NOMO-1 treated with dmso at 0.1 percent for 144 hours (cell line): Measurements from ENCODE around the gene RAI1.

Source experiments
- DNase-seq: peaks from one replicate; lab custom pipeline; 2025; ENCODE audit not compliant: unreplicated experiment; lab: John Stamatoyannopoulos, UW

Gene RAI1

GRCh38 chr17:17729620-17730249 is 48.5 kb downstream of the RAI1 start:
- DNase-seq = no peak

DNA sequence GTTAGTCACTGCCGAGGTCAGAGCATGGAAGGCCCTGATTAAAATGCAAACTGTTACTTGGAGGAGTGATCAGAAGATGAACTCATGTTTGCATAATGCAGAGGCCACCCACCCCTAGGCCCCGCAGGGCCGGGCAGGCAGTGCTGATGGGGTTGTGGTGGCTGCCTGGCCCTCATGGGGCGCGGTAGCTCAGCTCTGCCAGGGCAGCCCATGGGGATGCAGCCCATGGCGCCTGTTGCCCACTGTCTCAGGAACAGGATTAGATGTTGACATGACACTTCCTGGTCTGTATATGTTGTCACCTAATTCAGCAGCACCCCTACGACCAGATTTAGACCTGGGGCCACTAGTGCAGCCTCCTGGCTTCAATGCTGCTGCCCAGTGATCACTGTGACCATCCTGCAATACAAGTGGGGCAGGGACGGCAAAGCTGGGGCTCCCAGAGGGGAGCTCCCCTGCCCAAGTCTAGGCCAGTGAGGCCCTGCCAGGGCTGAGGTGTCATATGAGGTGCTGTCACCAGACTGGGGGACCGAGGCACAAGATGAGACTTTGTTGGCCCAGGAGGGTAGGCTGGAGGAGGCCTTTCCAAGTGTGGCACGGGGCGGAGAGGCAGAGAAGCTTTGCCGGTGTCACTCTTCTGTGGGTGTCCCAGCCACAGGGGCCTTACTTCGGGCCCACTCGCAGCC is 49.1 kb downstream of the RAI1 start:
- no peak for DNase-seq

DNA sequence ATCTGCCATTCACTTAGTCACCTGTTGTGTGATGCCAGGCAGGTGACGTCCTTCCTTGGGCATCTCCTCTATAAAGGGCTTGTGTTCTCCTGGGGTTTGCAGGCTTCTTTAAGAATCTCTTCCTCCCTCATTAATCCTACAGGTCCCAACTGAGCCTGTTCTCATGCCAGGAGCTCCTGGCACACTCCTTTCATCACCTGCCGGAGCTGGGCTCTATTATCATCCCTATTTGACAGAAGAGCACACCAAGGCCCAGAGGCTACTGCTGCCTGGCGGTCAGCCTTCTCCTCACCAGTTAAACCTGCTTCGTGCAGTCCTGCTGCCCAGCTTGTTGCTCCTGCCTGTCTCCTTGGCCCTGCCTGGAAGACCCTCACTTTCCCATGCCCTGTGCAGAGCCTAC is 51.2 kb downstream of the RAI1 start:
- no peak for DNase-seq

DNA sequence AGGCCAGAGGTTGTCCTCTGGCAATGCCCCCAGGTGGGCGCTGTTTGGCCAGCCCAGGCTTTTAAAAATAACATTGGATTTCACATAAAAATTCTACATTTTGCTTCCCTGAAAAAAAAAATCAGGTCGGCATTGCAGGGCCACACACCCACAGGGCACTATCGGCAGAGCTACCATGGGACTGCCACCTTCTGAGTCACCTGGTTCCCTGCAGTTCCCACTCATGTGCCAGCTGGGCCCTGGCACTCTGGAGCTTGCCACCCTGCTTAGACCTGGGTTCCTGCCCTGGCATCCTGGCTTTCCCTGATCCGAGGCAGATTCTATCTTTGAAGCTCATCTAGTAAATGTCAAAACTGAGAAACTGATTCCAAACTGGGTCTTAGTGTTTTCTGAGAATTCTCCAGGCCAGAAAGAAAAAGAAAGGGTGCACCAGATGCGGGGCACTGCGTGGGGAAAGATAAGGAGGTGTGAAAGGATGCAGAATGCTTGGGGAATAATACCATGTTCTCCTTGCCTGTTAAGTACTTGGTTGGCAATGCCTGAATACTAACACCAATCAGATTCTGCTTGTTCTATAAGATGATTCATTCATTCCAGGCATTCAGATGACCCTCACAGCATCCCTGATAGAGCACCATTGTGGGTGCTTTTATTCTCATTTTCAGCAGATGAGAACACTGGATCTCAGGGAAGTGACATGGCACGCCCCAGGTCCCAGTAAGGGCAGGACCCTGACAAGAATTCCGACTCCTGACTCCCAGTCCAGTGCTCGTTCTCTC is 51.8 kb downstream of the RAI1 start:
- DNase-seq = no peak

- no peak for DNase-seq
Measured at GRCh38 chr17:17736205-17737183, 55.2 kb downstream of the RAI1 start.

GRCh38 chr17:17737961-17738894 is 57.0 kb downstream of the RAI1 start:
- DNase-seq = no peak

- DNase-seq = no peak
Measured at GRCh38 chr17:17738901-17739300, 57.6 kb downstream of the RAI1 start.

DNA sequence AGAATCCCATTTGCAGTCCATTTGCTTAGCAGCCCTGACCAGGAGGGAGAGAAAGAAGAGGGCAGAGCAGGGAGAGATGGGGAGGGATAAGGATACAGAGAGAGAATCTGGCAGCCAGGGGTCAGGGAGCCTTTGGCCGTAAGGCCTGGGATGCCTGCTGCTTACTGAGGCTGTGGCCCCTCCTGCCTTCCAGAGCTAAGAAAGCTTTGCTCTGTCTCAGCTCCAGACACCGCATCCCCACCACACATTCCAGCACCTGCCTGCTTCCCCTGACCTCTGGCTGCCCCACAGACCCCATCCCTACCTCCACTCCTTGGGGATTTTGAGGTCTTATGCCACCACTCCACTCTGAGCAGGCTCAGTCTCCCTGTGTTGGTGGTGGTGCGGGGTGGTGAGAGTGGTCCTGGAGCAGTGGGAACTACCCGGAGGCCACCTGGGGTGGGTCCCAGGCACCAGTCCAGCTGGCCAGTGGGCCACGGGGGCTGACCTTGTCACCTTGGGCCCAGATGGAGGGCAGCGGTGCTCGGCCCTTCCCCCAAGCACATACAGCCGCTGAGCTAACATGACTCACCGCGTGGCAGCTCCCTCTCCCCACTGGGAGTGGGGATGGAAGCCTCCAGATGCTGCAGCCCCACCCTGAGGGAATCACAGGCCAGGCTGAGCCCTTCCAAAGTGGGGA is 58.3 kb downstream of the RAI1 start:
- no peak for DNase-seq

DNA sequence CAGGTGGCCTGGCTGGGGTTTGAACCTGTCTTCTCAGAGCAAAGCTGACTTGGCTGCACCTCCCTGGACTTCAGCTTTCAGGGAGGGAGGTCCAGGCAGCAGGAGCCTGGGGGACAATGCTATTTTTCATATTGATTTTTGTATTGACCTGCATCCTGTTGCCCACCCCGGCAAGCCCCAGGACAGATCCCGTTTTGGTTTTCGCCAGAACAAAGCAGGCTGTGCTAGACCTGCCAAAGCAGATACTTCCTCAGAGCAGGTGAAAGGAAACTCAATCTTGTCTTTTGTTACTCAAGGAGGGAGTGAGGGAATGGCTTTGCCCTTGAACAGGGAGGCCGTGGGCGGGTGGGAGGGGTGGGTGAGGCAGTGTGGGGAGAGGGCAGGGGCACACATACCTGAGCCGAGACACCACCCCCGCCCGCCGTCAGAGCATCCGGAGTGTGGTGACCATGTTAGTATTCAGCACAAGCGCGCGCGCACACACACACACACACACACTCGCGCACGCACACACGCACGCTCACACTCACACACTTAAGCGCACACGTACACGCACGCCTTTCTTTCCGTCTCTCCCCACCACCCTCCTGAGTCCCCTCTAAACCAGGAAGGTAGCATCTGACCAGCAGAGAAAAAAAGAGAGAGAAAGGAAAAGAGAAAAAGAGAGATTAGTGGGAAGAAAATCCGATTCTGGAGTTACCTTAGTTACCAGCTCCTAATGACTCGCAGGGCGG is 59.5 kb downstream of the RAI1 start:
- no peak for DNase-seq

- no peak for DNase-seq
Measured at GRCh38 chr17:17741349-17742023, 60.2 kb downstream of the RAI1 start.

GRCh38 chr17:17742133-17742621 is 60.9 kb downstream of the RAI1 start:
- no peak for DNase-seq

GRCh38 chr17:17742688-17743390 is 61.6 kb downstream of the RAI1 start:
- DNase-seq = no peak

DNA sequence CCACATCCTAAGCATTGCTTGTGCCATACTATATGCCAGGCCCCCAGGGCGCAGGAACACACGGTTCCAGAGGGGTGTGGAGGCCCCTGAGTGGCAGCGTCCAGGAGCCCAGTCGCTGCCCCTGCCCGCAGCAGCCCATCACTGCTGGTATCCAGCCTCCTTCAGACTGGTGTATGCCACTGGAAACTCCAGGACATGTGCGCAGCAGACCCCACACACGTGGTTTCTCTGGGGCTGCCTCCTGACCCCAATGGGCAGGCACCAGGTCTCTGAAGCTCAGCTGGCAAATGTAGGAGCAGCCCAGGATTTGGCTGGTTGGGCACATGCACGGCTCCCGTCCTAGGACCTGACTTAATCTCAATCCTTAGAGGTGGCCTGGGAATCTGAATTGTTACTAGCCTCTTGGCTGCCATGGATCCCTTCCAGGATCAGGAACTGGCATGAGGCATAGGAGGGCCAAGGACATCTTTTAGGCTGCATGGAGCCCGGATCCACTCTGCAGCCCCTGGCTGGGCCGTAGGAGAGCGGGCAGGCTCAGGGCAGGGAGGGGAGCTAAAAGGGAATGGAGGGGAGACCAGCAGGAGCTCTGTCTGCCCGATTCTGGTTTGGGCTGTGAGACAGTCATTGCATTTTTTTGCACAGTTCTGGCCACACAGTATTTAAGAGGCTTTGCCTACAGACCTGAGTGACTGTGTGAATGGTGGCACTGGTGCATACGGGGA is 62.3 kb downstream of the RAI1 start:
- DNase-seq = no peak

DNA sequence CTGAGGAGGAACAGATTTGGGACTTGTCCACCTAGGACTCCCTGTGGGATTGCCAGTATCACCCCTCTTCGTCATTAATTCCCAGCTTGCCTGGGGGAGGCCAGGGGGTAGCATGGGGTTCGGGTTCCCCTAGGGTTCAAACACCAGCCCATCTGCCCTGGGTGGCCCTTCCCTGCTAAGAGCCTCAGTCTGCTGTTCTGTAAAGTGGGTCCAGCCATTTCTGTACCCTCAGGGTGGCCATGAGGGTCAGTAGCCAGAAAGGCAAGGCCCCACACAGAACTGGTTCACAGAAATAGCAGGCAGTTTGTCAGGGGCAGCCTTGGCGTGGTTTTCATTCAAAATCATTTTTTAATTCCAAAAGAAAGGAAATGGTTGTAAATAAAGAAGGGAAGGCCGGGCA is 62.9 kb downstream of the RAI1 start:
- no peak for DNase-seq

- no peak for DNase-seq
Measured at GRCh38 chr17:17745476-17746455, 64.5 kb downstream of the RAI1 start.

- no peak for DNase-seq
Measured at GRCh38 chr17:17748179-17748578, 66.9 kb downstream of the RAI1 start.
